Kidney (tissue), 14 donors: ENCODE results near the gene KMT2C. TPM values are rescaled to one million over a fixed set of nuclear protein-coding genes. Genes with fewer than 3 reads are reported as not detected.

Experiments
- DNase-seq, 5 donors: peaks; one replicate each; pipeline ENCODE4 v3.0.0-alpha.2; 2013 to 2020
- FAIRE-seq: peaks from 2 replicates; lab custom pipeline; 2012; peaks lifted over from hg19 to GRCh38; lab: Jason Lieb, UNC
- H3K27ac ChIP-seq, 2 donors: one replicate each; pipeline ENCODE4 v1.7.0; 2013; ENCODE audit warnings: low read depth in 2 of 2, low read length in 2 of 2, inconsistent platforms in 1 of 2
- H3K27me3 ChIP-seq: one replicate; pipeline ENCODE4 v1.7.1; 2013; ENCODE audit warnings: low read length, inconsistent platforms; ENCODE audit not compliant: control insufficient read depth, insufficient read depth
- H3K36me3 ChIP-seq, 3 donors: one replicate each; pipeline versions ENCODE4 v1.7.0 to v1.7.1; 2013; ENCODE audit warnings: low read length in 3 of 3, control low read depth in 1 of 3, inconsistent platforms in 1 of 3; ENCODE audit not compliant: insufficient read depth in 3 of 3, control insufficient read depth in 2 of 3
- H3K4me1 ChIP-seq, 3 donors: one replicate each; pipeline versions ENCODE4 v1.7.0 to v1.7.1; 2013; ENCODE audit warnings: low read length in 3 of 3, inconsistent platforms in 1 of 3, low read depth in 1 of 3; ENCODE audit not compliant: control insufficient read depth in 2 of 3, insufficient read depth in 2 of 3
- H3K4me3 ChIP-seq, 3 donors: one replicate each; pipeline versions ENCODE4 v1.7.0 to v1.8.1; 2013; ENCODE audit warnings: low read length in 3 of 3, control low read depth in 1 of 3, inconsistent platforms in 1 of 3
- H3K9ac ChIP-seq, 3 donors: one replicate each; pipeline versions ENCODE4 v1.7.0 to v1.7.1; 2013; ENCODE audit warnings: low read length in 3 of 3, control low read depth in 1 of 3, inconsistent platforms in 1 of 3
- H3K9me3 ChIP-seq, 3 donors: one replicate each; pipeline versions ENCODE4 v1.7.0 to v1.7.1; 2013; ENCODE audit warnings: low read length in 3 of 3, control low read depth in 1 of 3, inconsistent platforms in 1 of 3; ENCODE audit not compliant: control insufficient read depth in 2 of 3, insufficient read depth in 1 of 3
- CTCF ChIP-seq: IDR thresholded peaks from 3 replicates; pipeline ENCODE4 v1.5.1; 2012; ENCODE audit warnings: mild to moderate bottlenecking, moderate library complexity, borderline replicate concordance; ENCODE audit not compliant: insufficient read depth; ENCODE audit errors: extremely low read depth
- intact Hi-C: fragments of 100-400 bp; cut with DNase I; formaldehyde crosslinking; loops from one replicate; pipeline ENCODE4 v1.11.1; 2022
- polyA plus RNA-seq: library from polyadenylated mRNA; stranded (reverse); fragments of 350-450 nt; fragmentation: Illumina TruSeq; extraction: RNeasy Lipid Tissue Mini Kit (QIAGEN cat#74804); gene quantifications from one replicate; pipeline ENCODE4 v1.2.3, GENCODE V29; 2014; ENCODE audit warnings: low read depth, low replicate concordance; ENCODE audit not compliant: insufficient read depth
- total RNA-seq: library from RNA; stranded (reverse); fragmentation: NEBNext Ultra II Directional; extraction: Animal tissue kit (Norgen Biotek cat#: 25700); gene quantifications from one replicate; pipeline ENCODE4 v1.2.1, GENCODE V29; 2021
- donor health status: control.
- donor health status: control.
- donor health status: control.
- donor health status: control.
- donor health status: control.
- donor health status: DM: yes; HTN: yes; CAD: no.
- donor health status: Normal renal cell carcinoma (clear cell type).

Gene KMT2C
- total and polyA plus RNA-seq, 2 donors from 2014 or later: 4.8 to 102 TPM

DNA sequence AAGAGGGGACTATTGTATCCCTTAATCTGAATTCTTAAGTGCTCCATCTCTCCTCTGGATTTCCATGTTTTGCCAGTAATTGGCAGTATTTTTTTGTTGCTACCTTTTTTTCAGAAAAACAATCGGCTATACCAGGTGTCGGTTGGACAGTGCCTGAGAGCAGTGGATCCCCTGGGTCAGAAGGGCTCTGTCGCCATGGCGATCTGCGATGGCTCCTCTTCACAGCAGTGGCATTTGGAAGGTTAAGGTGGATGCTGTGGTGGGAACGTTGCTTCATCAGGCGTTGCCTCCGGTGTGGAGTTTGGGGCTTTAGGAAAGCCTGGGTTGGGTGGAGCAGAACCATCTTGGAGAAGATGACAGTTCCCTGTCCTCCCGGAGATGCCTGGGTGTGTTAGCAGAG, 314.4 kb downstream of the KMT2C start:
- no peak for FAIRE-seq
- Histone ChIP-seq H3K9me3 (peaks cover 0 to 7% (median 0%) of the 10 kb centered on the region in 3 donors), H3K36me3 (peaks cover 20 to 84% (median 48%) of the 10 kb centered on the region in 3 donors), H3K9ac (no peak overlapping the region), H3K27me3 (no peaks in the 10 kb centered on the region), H3K4me3 (no peak overlapping the region), H3K27ac (no peak overlapping the region), H3K4me1 (no peaks in the 10 kb centered on the region)
- no peak for DNase-seq
- intact Hi-C loops: no loop called here
- TF ChIP-seq CTCF: no peak

DNA sequence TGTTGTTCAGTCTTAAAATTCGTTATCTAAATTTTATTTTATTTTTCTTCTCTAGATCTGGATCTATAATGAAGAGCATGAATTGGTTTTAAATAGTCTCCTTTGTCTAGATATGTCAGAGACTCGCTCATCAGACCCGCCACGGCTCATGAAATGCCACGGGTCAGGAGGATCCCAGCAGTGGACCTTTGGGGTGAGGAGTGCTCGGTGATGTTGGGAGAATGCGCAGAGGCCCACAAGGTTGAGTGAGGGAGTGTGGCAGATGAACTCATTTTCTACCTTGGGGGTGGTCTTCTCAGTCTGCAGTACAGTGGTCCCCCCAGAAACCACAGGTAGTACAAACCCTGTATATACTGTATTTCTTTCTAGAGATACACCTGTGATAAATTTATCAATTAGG, 315.0 kb downstream of the KMT2C start:
- intact Hi-C loops: no loop called here
- no peak for DNase-seq
- TF ChIP-seq CTCF: no peak
- no peak for FAIRE-seq
- Histone ChIP-seq H3K4me1 (no peaks in the 10 kb centered on the region), H3K27me3 (no peaks in the 10 kb centered on the region), H3K9me3 (peaks cover 0 to 7% (median 0%) of the 10 kb centered on the region in 3 donors), H3K4me3 (no peak overlapping the region), H3K27ac (no peak overlapping the region), H3K36me3 (peaks cover 20 to 87% (median 48%) of the 10 kb centered on the region in 3 donors), H3K9ac (no peak overlapping the region)

- DNase-seq (no peak), FAIRE-seq (no peak)
- H3K27me3 ChIP-seq: no peaks in the 10 kb centered on the region
- H3K9ac ChIP-seq: no peak overlapping the region
- H3K36me3 ChIP-seq: peaks cover 20 to 85% (median 49%) of the 10 kb centered on the region in 3 donors
- intact Hi-C loops: no loop called here
- TF ChIP-seq CTCF: no peak
- H3K4me3 ChIP-seq: no peak overlapping the region
- no peak overlapping the region for H3K27ac ChIP-seq
- H3K4me1 ChIP-seq: no peaks in the 10 kb centered on the region
- H3K9me3 ChIP-seq: peaks cover 0 to 7% (median 0%) of the 10 kb centered on the region in 3 donors
Observed at GRCh38 chr7:152120210-152120609, 315.6 kb downstream of the KMT2C start.

- Histone ChIP-seq H3K36me3 (peaks cover 14 to 76% (median 45%) of the 10 kb centered on the region in 3 donors), H3K4me1 (no peaks in the 10 kb centered on the region), H3K27ac (no peak overlapping the region), H3K4me3 (no peak overlapping the region), H3K27me3 (no peaks in the 10 kb centered on the region), H3K9ac (no peak overlapping the region), H3K9me3 (no peaks in the 10 kb centered on the region)
- no peak for TF ChIP-seq CTCF
- FAIRE-seq: no peak
- intact Hi-C loops: no loop called here
- DNase-seq: no peak
Observed at GRCh38 chr7:152117356-152117755, 318.4 kb downstream of the KMT2C start.
